Pancreas (tissue), 10 donors: ENCODE measurements around the gene COX10. TPM values are rescaled to one million over a fixed set of nuclear protein-coding genes. Genes with fewer than 3 reads are reported as not detected.
"Not testable (repeated sequence)": the region's sequence is repeated elsewhere in the genome, so short reads cannot be mapped to it uniquely, and the experiment has no call there.

Source experiments
- ATAC-seq, 4 donors: fragments of 200-7000 bp; cut with Tn5 transposase; one replicate each; pipeline versions ENCODE4 v1.8.0 to v1.9.1; 2020; ENCODE audit warnings: mild to moderate bottlenecking in 4 of 4, moderate library complexity in 4 of 4
- DNase-seq, 6 donors: peaks; one replicate each; pipeline ENCODE4 v3.0.0-alpha.2; 2020
- FAIRE-seq: peaks from 2 replicates; lab custom pipeline; 2012; peaks lifted over from hg19 to GRCh38; lab: Jason Lieb, UNC
- H3K27ac ChIP-seq, 4 donors: fragments of 200-600 bp; sonication (generic); 1 replicate in 3 of 4; 2 replicates in 1 of 4; pipeline versions ENCODE4 v1.5.0 to v1.8.0; 2020
- H3K27me3 ChIP-seq, 4 donors: fragments of 200-600 bp; one replicate each; pipeline ENCODE4 v1.8.0; 2021
- H3K36me3 ChIP-seq, 3 donors: fragments of 200-600 bp; sonication (generic) in 1 of 3; one replicate each; pipeline versions ENCODE4 v1.5.0 to v1.8.0; 2020 to 2021
- H3K4me1 ChIP-seq, 3 donors: fragments of 200-600 bp; one replicate each; pipeline ENCODE4 v1.8.0; 2021
- H3K4me3 ChIP-seq, 4 donors: fragments of 200-600 bp; sonication (generic) in 2 of 4; one replicate each; pipeline versions ENCODE4 v1.5.0 to v1.8.0; 2020 to 2021
- H3K9me3 ChIP-seq, 4 donors: fragments of 200-600 bp; one replicate each; pipeline ENCODE4 v1.8.0; 2021
- CTCF ChIP-seq, 4 donors: fragments of 200-600 bp; sonication (generic) in 3 of 4; IDR thresholded peaks; one replicate each; pipeline versions ENCODE4 v1.5.0 to v1.8.0; 2021; ENCODE audit warnings: antibody characterized with exemption in 4 of 4
- WGBS, 2 donors: extraction: QIAGEN DNeasy Blood & Tissue Kit; methylation state at CpG; one replicate each; pipeline ENCODE4 v1.1.7; 2013; 5-methylcytosine and 5-hydroxymethylcytosine counted together
- intact Hi-C, 3 donors: fragments of 100-400 bp; cut with DNase I; formaldehyde crosslinking; loops; one replicate each; pipeline versions ENCODE4 v1.11.1 to v1.14.2; 2022
- polyA plus RNA-seq, 2 donors: library from polyadenylated mRNA; stranded (reverse); fragments of 200-250 nt; gene quantifications; one replicate each; pipeline ENCODE4 v1.2.3, GENCODE V29; 2013
- total RNA-seq, 6 donors: library from RNA; stranded (reverse); fragmentation: NEBNext Ultra II Directional in 4 of 6; extraction: Animal tissue kit (Norgen Biotek cat#: 25700) in 4 of 6; gene quantifications; one replicate each; pipeline versions ENCODE4 v1.2.1 to v1.2.4, GENCODE V29; 2021 to 2023
- donor health status: healthy with polysubstance abuse.
- donor health status: DM: no; HTN: no; CAD: no; lungs with moderate emphysema.
- donor health status: DM: no; HTN: no; CAD: no.
- donor health status: control.
- donor health status: control.
- donor health status: Bipolar disorder and iron deficiency.
- donor health status: DM: yes; HTN: yes; CAD: no.
- donor health status: DM: no; HTN: no; CAD: no.
- donor health status: DM: no; HTN: no; CAD: no.
- donor health status: DM: yes; HTN: yes; CAD: no.

Gene COX10
- total and polyA plus RNA-seq, 8 donors = 4.4 to 10.3 (median 6.0) TPM

GRCh38 chr17:14214271-14214670 lies 145.0 kb downstream of the COX10 start:
- Histone ChIP-seq H3K27me3 (no peaks in the 10 kb centered on the region), H3K4me1 (no peaks in the 10 kb centered on the region), H3K27ac (no peak overlapping the region), H3K9me3 (no peaks in the 10 kb centered on the region), H3K36me3 (no peaks in the 10 kb centered on the region), H3K4me3 (no peak overlapping the region)
- intact Hi-C loops = no loop called here
- 97 to 100% methylated on average over 2 of the region's 2 CpGs for WGBS, 2 donors
- no peak for TF ChIP-seq CTCF (IDR thresholded peaks at IDR 0.05)
- no peak for FAIRE-seq
- DNase-seq = no peak
- no peak for ATAC-seq

- FAIRE-seq = no peak
- Histone ChIP-seq H3K9me3 (no peaks in the 10 kb centered on the region), H3K36me3 (no peaks in the 10 kb centered on the region), H3K27me3 (no peaks in the 10 kb centered on the region), H3K4me3 (no peak overlapping the region), H3K27ac (no peak overlapping the region), H3K4me1 (no peaks in the 10 kb centered on the region)
- intact Hi-C loops = no loop called here
- no peak for ATAC-seq
- no peak for TF ChIP-seq CTCF (IDR thresholded peaks at IDR 0.05)
- no peak for DNase-seq
- 86 to 87% methylated on average over 4 of the region's 4 CpGs for WGBS, 2 donors
Observed at GRCh38 chr17:14222611-14223010, 153.3 kb downstream of the COX10 start.

- no peak overlapping the region for H3K27ac ChIP-seq
- H3K4me1 ChIP-seq = no peaks in the 10 kb centered on the region
- no peaks in the 10 kb centered on the region for H3K36me3 ChIP-seq
- DNase-seq (no peak), FAIRE-seq (no peak), ATAC-seq (peak in 3 of 4 donors; percentile 29 to 71 (median 45))
- H3K9me3 ChIP-seq = no peaks in the 10 kb centered on the region
- no peak for TF ChIP-seq CTCF (IDR thresholded peaks at IDR 0.05)
- H3K27me3 ChIP-seq = no peaks in the 10 kb centered on the region
- 45 to 55% methylated on average over 10 of the region's 10 CpGs for WGBS, 2 donors
- no peak overlapping the region for H3K4me3 ChIP-seq
- intact Hi-C loops = no loop called here
Observed at GRCh38 chr17:14225254-14225980, 156.1 kb downstream of the COX10 start.

GRCh38 chr17:14227052-14227451 lies 157.7 kb downstream of the COX10 start:
- no peak for FAIRE-seq
- Histone ChIP-seq H3K4me3 (no peak overlapping the region), H3K27ac (no peak overlapping the region), H3K4me1 (no peaks in the 10 kb centered on the region), H3K36me3 (no peaks in the 10 kb centered on the region), H3K27me3 (no peaks in the 10 kb centered on the region), H3K9me3 (no peaks in the 10 kb centered on the region)
- ATAC-seq = no peak
- WGBS, 2 donors = 84 to 91% methylated on average over 7 of the region's 7 CpGs
- TF ChIP-seq CTCF (IDR thresholded peaks at IDR 0.05) = no peak
- intact Hi-C loops = no loop called here
- no peak for DNase-seq

GRCh38 chr17:14228903-14229302 lies 159.6 kb downstream of the COX10 start:
- no peak overlapping the region for H3K4me3 ChIP-seq
- no peaks in the 10 kb centered on the region for H3K4me1 ChIP-seq
- H3K36me3 ChIP-seq = no peaks in the 10 kb centered on the region
- no peak for TF ChIP-seq CTCF (IDR thresholded peaks at IDR 0.05)
- no peaks in the 10 kb centered on the region for H3K9me3 ChIP-seq
- no peaks in the 10 kb centered on the region for H3K27me3 ChIP-seq
- H3K27ac ChIP-seq = no peak overlapping the region
- FAIRE-seq (no peak), DNase-seq (no peak), ATAC-seq (no peak)
- 63 to 65% methylated on average over 4 of the region's 4 CpGs for WGBS, 2 donors
- intact Hi-C loops = no loop called here

GRCh38 chr17:14231187-14231586 lies 161.9 kb downstream of the COX10 start:
- ATAC-seq, H3K9me3 ChIP-seq, H3K4me1 ChIP-seq, H3K36me3 ChIP-seq, intact Hi-C loops, H3K27me3 ChIP-seq, H3K4me3 ChIP-seq, DNase-seq, H3K27ac ChIP-seq: not testable (repeated sequence)
- WGBS, 2 donors = 83 to 86% methylated on average over 4 of the region's 6 CpGs
- FAIRE-seq = peak; percentile 9

GRCh38 chr17:14235047-14235446 lies 165.7 kb downstream of the COX10 start:
- intact Hi-C loops, H3K36me3 ChIP-seq, H3K4me1 ChIP-seq, H3K4me3 ChIP-seq, DNase-seq, ATAC-seq, FAIRE-seq, H3K27me3 ChIP-seq, H3K9me3 ChIP-seq, H3K27ac ChIP-seq: not testable (repeated sequence)
- WGBS, 2 donors = 69 to 77% methylated on average over 2 of the region's 2 CpGs

GRCh38 chr17:14236032-14236431 lies 166.7 kb downstream of the COX10 start:
- FAIRE-seq, H3K9me3 ChIP-seq, DNase-seq, H3K27me3 ChIP-seq, H3K36me3 ChIP-seq, H3K4me3 ChIP-seq, H3K27ac ChIP-seq, H3K4me1 ChIP-seq, intact Hi-C loops: not testable (repeated sequence)
- 74 to 80% methylated on average over 7 to 9 of the region's 9 CpGs for WGBS, 2 donors
- peak in 1 of 4 donors; percentile 24 for ATAC-seq
